HepG2 (cell line): ENCODE results near the gene PLB1. TPM values are rescaled to one million over a fixed set of nuclear protein-coding genes. Genes with fewer than 3 reads are reported as not detected.

ENCODE experiments used
- ATAC-seq: fragments of 200-7000 bp; cut with Tn5 transposase; 3 replicates; pipeline ENCODE4 v1.9.1; 2020; ENCODE audit warnings: mild to moderate bottlenecking, moderate library complexity
- BruUV-seq: library from RNA; stranded (reverse); fragments of 400-500 nt; replicated peaks from 2 replicates; lab custom pipeline; 2021; lab: Mats Ljungman, UMichigan
- CTCF ChIA-PET: fragments of 300-600 bp; formaldehyde crosslinking; extraction: SDS; loops from one replicate; lab custom pipeline; 2021; ENCODE audit warnings: low total read pairs, inconsistent platforms, low intra/inter-chr PET ratio; lab: Yijun Ruan, JAX
- POLR2A ChIA-PET: fragments of 350-600 bp; sonication (Branson Sonifier 250); formaldehyde crosslinking; loops from one replicate; lab custom pipeline; 2020; ENCODE audit warnings: antibody characterized with exemption, inconsistent platforms; lab: Yijun Ruan, JAX
- DNase-seq: peaks from one replicate; pipeline ENCODE4 v3.0.0-alpha.2; 2015; ENCODE audit warnings: low spot score
- FAIRE-seq: peaks from 3 replicates; lab custom pipeline; 2011; peaks lifted over from hg19 to GRCh38; lab: Jason Lieb, UNC
- H2AFZ ChIP-seq: one replicate; pipeline ENCODE4 v1.6.1; 2011; ENCODE audit warnings: low read length, inconsistent platforms
- H3K27ac ChIP-seq: fragments of 300-600 bp; 3 replicates; pipeline ENCODE4 v1.8.0; 2011; ENCODE audit warnings: mixed run types, mild to moderate bottlenecking, mixed read lengths, low read length, inconsistent platforms; ENCODE audit not compliant: insufficient read depth; ENCODE audit errors: extremely low read length
- H3K27me3 ChIP-seq, 2 experiments: fragments of 200-600 bp in 1 of 2; 2 replicates in 1 of 2; 3 replicates in 1 of 2; pipeline versions ENCODE4 v1.6.0 to v1.8.0; 2011; ENCODE audit warnings: low read length in 2 of 2, mild to moderate bottlenecking in 2 of 2, moderate library complexity in 2 of 2, inconsistent platforms in 1 of 2; ENCODE audit not compliant: insufficient read depth in 2 of 2, control insufficient read depth in 1 of 2
- H3K36me3 ChIP-seq, 2 experiments: fragments of 200-600 bp in 1 of 2; replicated peaks in 1 of 2; 2 replicates in 1 of 2; 3 replicates in 1 of 2; pipeline versions ENCODE4 v1.5.1 to v1.8.0; 2011; ENCODE audit warnings: low read length in 2 of 2, inconsistent platforms in 1 of 2; ENCODE audit not compliant: insufficient read depth in 2 of 2, control insufficient read depth in 1 of 2
- H3K4me1 ChIP-seq: 2 replicates; pipeline ENCODE4 v1.5.1; 2012; ENCODE audit warnings: low read length, inconsistent platforms; ENCODE audit not compliant: insufficient read depth
- H3K4me2 ChIP-seq: 2 replicates; pipeline ENCODE4 v1.6.0; 2011; ENCODE audit warnings: low read depth, low read length, inconsistent platforms
- H3K4me3 ChIP-seq, 3 experiments: fragments of 200-600 bp in 1 of 3; sonication (generic), shearing (Covaris generic) in 1 of 3; replicated peaks in 1 of 3; 2 replicates each; pipeline ENCODE4 v1.5.1; 2011 to 2016; ENCODE audit warnings: low read length in 3 of 3, inconsistent platforms in 2 of 3, low read depth in 2 of 3, mild to moderate bottlenecking in 2 of 3, control low read depth in 1 of 3, mixed read lengths in 1 of 3; ENCODE audit not compliant: insufficient read depth in 1 of 3
- H3K79me2 ChIP-seq: one replicate; pipeline ENCODE4 v1.6.1; 2011; ENCODE audit warnings: low read length, inconsistent platforms; ENCODE audit not compliant: insufficient read depth
- H3K9ac ChIP-seq: 2 replicates; pipeline ENCODE4 v1.6.0; 2011; ENCODE audit warnings: mild to moderate bottlenecking, low read depth, low read length, inconsistent platforms; ENCODE audit not compliant: insufficient read depth
- H3K9me3 ChIP-seq: 2 replicates; pipeline ENCODE4 v1.5.1; 2012; ENCODE audit warnings: mild to moderate bottlenecking, low read length
- H4K20me1 ChIP-seq: 2 replicates; pipeline ENCODE4 v1.6.0; 2011; ENCODE audit warnings: inconsistent platforms, mild to moderate bottlenecking, low read length, moderate library complexity; ENCODE audit not compliant: insufficient read depth
- AGO1 ChIP-seq: fragments of 200-400 bp; formaldehyde crosslinking; IDR thresholded peaks from 2 replicates; pipeline ENCODE4 v1.6.1; 2017; ENCODE audit warnings: mild to moderate bottlenecking, low read depth, low read length, moderate library complexity; ENCODE audit not compliant: poor library complexity, severe bottlenecking
- ATF5 ChIP-seq: sonication (generic); formaldehyde crosslinking; IDR thresholded peaks from 2 replicates; pipeline ENCODE4 v1.4.0; 2020; ENCODE audit warnings: mild to moderate bottlenecking, low read depth, missing genetic modification reagents
- CHD2 ChIP-seq: IDR thresholded peaks from 2 replicates; pipeline ENCODE4 v1.6.1; 2011; ENCODE audit warnings: low read depth, low read length, improper control_type of control experiment
- FOXC1 ChIP-seq: sonication (generic); formaldehyde crosslinking; IDR thresholded peaks from 2 replicates; pipeline ENCODE4 v1.8.0; 2022; ENCODE audit warnings: mild to moderate bottlenecking, missing genetic modification reagents, borderline replicate concordance
- FOXJ3 ChIP-seq: sonication (generic); formaldehyde crosslinking; IDR thresholded peaks from 2 replicates; pipeline ENCODE4 v1.4.0; 2020; ENCODE audit warnings: missing genetic modification reagents, mild to moderate bottlenecking, borderline replicate concordance
- GATAD2A ChIP-seq: IDR thresholded peaks from 2 replicates; pipeline ENCODE4 v1.6.1; 2016
- GLMP ChIP-seq: sonication (generic); formaldehyde crosslinking; IDR thresholded peaks from 2 replicates; pipeline ENCODE4 v1.9.0; 2021; ENCODE audit warnings: missing genetic modification reagents, mild to moderate bottlenecking, borderline replicate concordance
- HNF4A ChIP-seq: sonication (generic); formaldehyde crosslinking; IDR thresholded peaks from 2 replicates; pipeline ENCODE4 v1.4.0; 2020; ENCODE audit warnings: missing genetic modification reagents
- KDM4B ChIP-seq: sonication (generic); formaldehyde crosslinking; IDR thresholded peaks from 2 replicates; pipeline ENCODE4 v1.4.0; 2020; ENCODE audit warnings: missing genetic modification reagents
- MAFK ChIP-seq, 2 experiments: IDR thresholded peaks in 1 of 2; conservative IDR thresholded peaks in 1 of 2; 2 replicates each; pipeline ENCODE4 v1.6.1; 2011; ENCODE audit warnings: improper control_type of control experiment in 2 of 2, low read length in 2 of 2
- NFYB ChIP-seq: sonication (generic); formaldehyde crosslinking; IDR thresholded peaks from 2 replicates; pipeline ENCODE4 v1.4.0; 2020; ENCODE audit warnings: missing genetic modification reagents
- PAXIP1 ChIP-seq: sonication (generic); formaldehyde crosslinking; conservative IDR thresholded peaks from 2 replicates; pipeline ENCODE4 v1.4.0; 2020; ENCODE audit warnings: mild to moderate bottlenecking, missing genetic modification reagents, moderate library complexity
- SNAPC5 ChIP-seq: sonication (generic); formaldehyde crosslinking; IDR thresholded peaks from 2 replicates; pipeline ENCODE4 v1.8.1; 2023; ENCODE audit warnings: mild to moderate bottlenecking, missing genetic modification reagents, borderline replicate concordance
- ZNF18 ChIP-seq: sonication (generic); formaldehyde crosslinking; IDR thresholded peaks from 2 replicates; pipeline ENCODE4 v1.8.0; 2022; ENCODE audit warnings: mild to moderate bottlenecking, missing genetic modification reagents; ENCODE audit not compliant: insufficient replicate concordance
- ZNF263 ChIP-seq: sonication (generic); formaldehyde crosslinking; IDR thresholded peaks from 2 replicates; pipeline ENCODE4 v1.4.0; 2020; ENCODE audit warnings: missing genetic modification reagents
- ZNF274 ChIP-seq: sonication (generic); formaldehyde crosslinking; IDR thresholded peaks from 2 replicates; pipeline ENCODE4 v1.5.1; 2020; ENCODE audit warnings: mild to moderate bottlenecking, missing genetic modification reagents
- ZNF616 ChIP-seq: sonication (generic); formaldehyde crosslinking; IDR thresholded peaks from 2 replicates; pipeline ENCODE4 v1.5.0; 2020; ENCODE audit warnings: low read depth, mild to moderate bottlenecking, missing genetic modification reagents
- ZNF781 ChIP-seq: sonication (generic); formaldehyde crosslinking; IDR thresholded peaks from 2 replicates; pipeline ENCODE4 v1.5.1; 2020; ENCODE audit warnings: borderline replicate concordance, mild to moderate bottlenecking, missing genetic modification reagents; ENCODE audit errors: not compliant biosample characterization
- WGBS: methylation state at CpG from one replicate; pipeline ENCODE4 v1.1.6; 2017; ENCODE audit warnings: low lambda C conversion rate; 5-methylcytosine and 5-hydroxymethylcytosine counted together
- in situ Hi-C: cut with HindIII; loops from 2 replicates; pipeline ENCODE4 v1.10.0; 2017; ENCODE audit warnings: low pct_unique_long_range_greater_than_20kb; ENCODE audit not compliant: extremely low pct_ligation_motif_present
- intact Hi-C: fragments of 100-400 bp; cut with micrococcal nuclease; formaldehyde crosslinking; loops from one replicate; pipeline ENCODE4 v1.10.0; 2022; ENCODE audit not compliant: unreplicated experiment
- polyA plus RNA-seq, 8 experiments: library from polyadenylated mRNA; depleted of rRNA in 3 of 8; stranded (reverse) in 7 of 8; unstranded in 1 of 8; fragments of >200 nt; fragmentation: Illumina TruSeq in 4 of 8; extraction: Trizol in 4 of 8; gene quantifications; 2 replicates each; pipeline versions ENCODE4 v1.2.1 to v1.2.3, GENCODE V29; 2011 to 2016; ENCODE audit warnings: low read depth in 4 of 8, missing spikeins in 1 of 8, mixed read lengths in 1 of 8; ENCODE audit not compliant: insufficient read depth in 1 of 8
- total RNA-seq, 5 experiments: library from RNA; depleted of rRNA; stranded (reverse); fragments of >200 nt; fragmentation: Illumina TruSeq; extraction: Trizol; gene quantifications; 2 replicates each; pipeline ENCODE4 v1.2.3, GENCODE V29; 2016; ENCODE audit warnings: low read depth in 1 of 5

The PLB1 gene
- total and polyA plus RNA-seq, 2 of the 13 experiments (the other 11 are each of a cell fraction or from before 2014, with no cell fraction given) = 0.20 to 1.8 TPM

GRCh38 chr2:28526527-28527132, 30.8 kb downstream of the PLB1 start:
- intact Hi-C loops (no loop called here), in situ Hi-C loops (no loop called here)
- ChIA-PET CTCF (no interaction called here), POLR2A (no interaction called here)
- Histone ChIP-seq H3K9ac (no peak overlapping the region), H4K20me1 (no peaks in the 10 kb centered on the region), H3K4me1 (no peaks in the 10 kb centered on the region), H3K27ac (no peak overlapping the region), H3K36me3 (no peaks in the 10 kb centered on the region), H3K9me3 (no peaks in the 10 kb centered on the region), H2AFZ (no peak overlapping the region), H3K4me3 (no peak overlapping the region), H3K4me2 (no peak overlapping the region), H3K27me3 (peaks cover 6 to 59% of the 10 kb centered on the region in 2 experiments; a peak in 4 of 5 replicates), H3K79me2 (no peaks in the 10 kb centered on the region)
- no TSS peak for BruUV-seq
- 52% methylated on average over 8 of the region's 8 CpGs for whole genome bisulfite sequencing
- DNase-seq = no peak
- ATAC-seq = no peak
- FAIRE-seq = no peak
- TF ChIP-seq ATF5 (CRISPR knock-in tag) = no peak
- TF ChIP-seq ZNF263 (CRISPR knock-in tag) = no peak
- TF ChIP-seq KDM4B (CRISPR knock-in tag) = no peak
- no peak for TF ChIP-seq PAXIP1 (CRISPR knock-in tag)
- TF ChIP-seq HNF4A (CRISPR knock-in tag) = no peak
- no peak for TF ChIP-seq CHD2
- TF ChIP-seq SNAPC5 = no peak
- TF ChIP-seq NFYB (CRISPR knock-in tag) = no peak
- TF ChIP-seq FOXJ3 (CRISPR knock-in tag) = no peak
- TF ChIP-seq ZNF18 (CRISPR knock-in tag) = no peak
- no peak for TF ChIP-seq AGO1
- no peak for TF ChIP-seq MAFK (conservative IDR thresholded peaks at IDR 0.05 in 1 of 2, IDR thresholded peaks at IDR 0.05 in 1 of 2; ENCODE audit: low read length in 2 of 2)
- no peak for TF ChIP-seq FOXC1 (CRISPR knock-in tag)
- TF ChIP-seq GATAD2A (CRISPR knock-in tag) = no peak
- no peak for TF ChIP-seq ZNF781 (CRISPR knock-in tag)
- TF ChIP-seq ZNF274 = no peak
- no peak for TF ChIP-seq GLMP (CRISPR knock-in tag)
- TF ChIP-seq ZNF616 (CRISPR knock-in tag) = no peak
